ENCODE results near the gene ZNF79.

Gene ZNF79

DNA sequence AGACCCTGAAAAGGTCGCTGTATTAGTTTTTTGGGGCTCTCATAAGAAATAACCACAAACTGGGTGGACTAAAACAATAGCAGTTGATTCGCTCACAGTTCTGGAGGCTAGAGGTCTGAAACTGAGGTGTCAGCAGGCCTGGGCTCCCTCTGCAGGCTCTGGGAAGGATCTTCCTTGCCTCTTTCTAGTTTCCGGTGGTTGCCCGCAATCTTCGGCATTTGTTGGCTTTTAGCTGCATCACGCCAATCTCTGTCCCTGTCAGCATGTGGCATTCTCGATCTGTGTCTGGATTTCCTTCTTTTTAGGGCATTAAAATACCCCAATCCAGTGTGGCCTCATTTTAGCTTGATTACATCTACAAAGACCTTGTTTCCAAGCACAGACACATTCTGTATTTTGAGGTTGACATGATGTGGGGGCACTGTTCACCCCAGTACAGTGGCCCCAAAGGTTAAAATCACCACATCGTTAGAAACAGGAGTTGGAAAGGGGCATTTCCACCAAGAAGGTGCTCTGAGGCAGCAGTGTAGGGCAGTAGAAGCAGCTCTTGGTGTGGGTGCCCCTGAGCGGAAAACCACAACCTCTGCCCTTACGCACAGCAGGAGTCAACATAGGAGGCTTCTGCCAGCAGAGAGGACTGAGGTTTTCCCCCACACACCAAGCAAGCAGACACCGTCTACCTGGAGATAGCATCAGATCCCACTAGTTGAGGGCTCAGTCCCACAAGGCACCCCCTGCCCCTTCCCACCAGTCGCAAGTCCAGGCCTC, 13.5 kb downstream of the ZNF79 start:
- DNase-seq (ENCODE audit: extremely low read depth, low read depth), result no peak
- H3K4me3 ChIP-seq (replicated peaks; ENCODE audit: low read depth, low read length), result no peak overlapping the region
- TF ChIP-seq, protein P1, sequence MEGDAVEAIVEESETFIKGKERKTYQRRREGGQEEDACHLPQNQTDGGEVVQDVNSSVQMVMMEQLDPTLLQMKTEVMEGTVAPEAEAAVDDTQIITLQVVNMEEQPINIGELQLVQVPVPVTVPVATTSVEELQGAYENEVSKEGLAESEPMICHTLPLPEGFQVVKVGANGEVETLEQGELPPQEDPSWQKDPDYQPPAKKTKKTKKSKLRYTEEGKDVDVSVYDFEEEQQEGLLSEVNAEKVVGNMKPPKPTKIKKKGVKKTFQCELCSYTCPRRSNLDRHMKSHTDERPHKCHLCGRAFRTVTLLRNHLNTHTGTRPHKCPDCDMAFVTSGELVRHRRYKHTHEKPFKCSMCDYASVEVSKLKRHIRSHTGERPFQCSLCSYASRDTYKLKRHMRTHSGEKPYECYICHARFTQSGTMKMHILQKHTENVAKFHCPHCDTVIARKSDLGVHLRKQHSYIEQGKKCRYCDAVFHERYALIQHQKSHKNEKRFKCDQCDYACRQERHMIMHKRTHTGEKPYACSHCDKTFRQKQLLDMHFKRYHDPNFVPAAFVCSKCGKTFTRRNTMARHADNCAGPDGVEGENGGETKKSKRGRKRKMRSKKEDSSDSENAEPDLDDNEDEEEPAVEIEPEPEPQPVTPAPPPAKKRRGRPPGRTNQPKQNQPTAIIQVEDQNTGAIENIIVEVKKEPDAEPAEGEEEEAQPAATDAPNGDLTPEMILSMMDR (IDR thresholded peaks at IDR 0.05; ENCODE audit: low read depth, low read length, missing control alignments), result no peak

DNA sequence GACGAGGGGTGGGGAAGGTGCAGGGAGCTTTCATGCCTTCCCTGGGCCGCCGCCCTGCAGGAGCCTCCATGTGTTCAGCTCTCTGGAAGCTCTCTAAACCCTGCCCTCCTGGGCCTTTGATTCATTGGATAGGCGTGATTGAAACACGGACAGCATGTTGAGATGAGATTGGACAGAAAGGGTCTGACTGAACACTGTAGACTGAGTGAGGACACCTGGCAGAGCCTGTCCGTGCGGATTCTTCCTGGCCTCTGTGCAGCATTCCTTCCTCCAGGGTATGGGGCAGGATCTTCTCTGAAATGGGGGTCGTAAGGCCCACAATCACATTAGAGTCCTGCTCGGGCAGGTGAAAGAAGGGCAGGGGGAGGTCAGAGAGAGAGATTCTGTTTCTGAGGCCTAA, 14.2 kb downstream of the ZNF79 start:
- TF ChIP-seq, protein P1 (IDR thresholded peaks at IDR 0.05; ENCODE audit: low read depth, low read length, missing control alignments), result no peak
- DNase-seq (ENCODE audit: extremely low read depth, low read depth), result no peak
- no peak overlapping the region for H3K4me3 ChIP-seq (replicated peaks; ENCODE audit: low read depth, low read length)

DNA sequence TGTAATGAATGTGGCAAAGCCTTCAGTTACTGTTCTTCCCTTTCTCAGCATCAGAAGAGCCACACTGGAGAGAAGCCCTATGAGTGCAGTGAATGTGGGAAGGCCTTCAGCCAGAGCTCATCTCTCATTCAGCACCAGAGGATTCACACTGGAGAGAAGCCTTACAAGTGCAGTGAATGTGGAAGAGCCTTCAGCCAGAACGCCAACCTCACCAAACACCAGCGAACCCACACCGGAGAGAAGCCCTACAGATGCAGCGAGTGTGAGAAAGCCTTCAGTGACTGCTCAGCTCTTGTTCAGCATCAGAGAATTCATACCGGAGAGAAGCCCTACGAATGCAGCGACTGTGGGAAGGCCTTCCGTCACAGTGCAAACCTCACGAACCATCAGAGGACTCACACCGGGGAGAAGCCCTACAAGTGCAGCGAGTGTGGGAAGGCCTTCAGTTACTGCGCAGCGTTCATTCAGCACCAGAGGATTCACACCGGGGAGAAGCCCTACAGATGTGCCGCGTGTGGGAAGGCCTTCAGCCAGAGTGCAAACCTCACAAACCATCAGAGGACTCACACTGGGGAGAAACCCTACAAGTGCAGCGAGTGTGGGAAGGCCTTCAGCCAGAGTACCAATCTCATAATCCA, 20.2 kb downstream of the ZNF79 start:
- no peak overlapping the region for H3K4me3 ChIP-seq (replicated peaks; ENCODE audit: low read depth, low read length)
- DNase-seq (ENCODE audit: extremely low read depth, low read depth), result no peak
- TF ChIP-seq, protein P1 (IDR thresholded peaks at IDR 0.05; ENCODE audit: low read depth, low read length, missing control alignments), result no peak

DNA sequence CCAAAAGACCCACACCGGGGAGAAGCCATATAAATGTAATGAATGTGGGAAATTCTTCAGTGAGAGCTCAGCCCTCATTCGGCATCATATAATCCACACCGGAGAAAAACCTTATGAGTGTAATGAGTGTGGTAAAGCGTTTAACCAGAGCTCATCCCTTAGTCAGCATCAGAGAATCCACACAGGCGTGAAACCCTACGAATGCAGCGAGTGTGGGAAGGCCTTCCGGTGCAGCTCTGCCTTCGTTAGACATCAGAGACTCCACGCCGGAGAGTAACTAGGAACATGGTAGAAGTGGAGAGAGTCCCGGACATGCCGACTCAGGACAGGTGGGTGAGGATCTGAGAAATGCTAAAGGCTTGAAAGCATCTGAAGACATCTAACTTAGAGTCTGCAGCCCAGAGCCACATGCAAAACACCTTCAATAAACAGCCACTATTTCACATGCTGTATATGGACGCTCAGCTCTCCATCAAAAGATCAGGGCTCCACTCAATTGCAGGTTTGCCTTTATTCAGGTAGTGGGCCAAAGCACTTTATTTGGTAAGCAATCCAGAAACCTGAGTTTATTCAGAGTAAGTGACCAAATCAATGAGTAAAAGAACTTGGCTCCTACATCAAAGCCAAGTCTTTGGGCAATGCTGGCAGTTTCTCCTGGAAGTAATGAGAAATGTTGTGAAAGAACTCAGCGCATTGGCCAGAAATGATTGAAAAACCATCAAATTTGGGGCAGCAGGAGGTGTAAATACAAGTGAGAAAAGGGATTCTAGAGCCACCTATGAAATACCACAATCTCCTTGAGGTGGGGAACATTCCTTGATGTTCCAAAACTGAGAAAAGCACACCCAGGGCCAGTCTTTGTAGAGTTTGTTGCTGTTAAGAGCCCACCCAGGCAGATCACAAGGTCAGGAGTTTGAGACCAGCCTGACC, 21.0 kb downstream of the ZNF79 start:
- no peak for DNase-seq (ENCODE audit: extremely low read depth, low read depth)
- TF ChIP-seq, protein P1 (IDR thresholded peaks at IDR 0.05; ENCODE audit: low read depth, low read length, missing control alignments), result no peak
- no peak overlapping the region for H3K4me3 ChIP-seq (replicated peaks; ENCODE audit: low read depth, low read length)

DNA sequence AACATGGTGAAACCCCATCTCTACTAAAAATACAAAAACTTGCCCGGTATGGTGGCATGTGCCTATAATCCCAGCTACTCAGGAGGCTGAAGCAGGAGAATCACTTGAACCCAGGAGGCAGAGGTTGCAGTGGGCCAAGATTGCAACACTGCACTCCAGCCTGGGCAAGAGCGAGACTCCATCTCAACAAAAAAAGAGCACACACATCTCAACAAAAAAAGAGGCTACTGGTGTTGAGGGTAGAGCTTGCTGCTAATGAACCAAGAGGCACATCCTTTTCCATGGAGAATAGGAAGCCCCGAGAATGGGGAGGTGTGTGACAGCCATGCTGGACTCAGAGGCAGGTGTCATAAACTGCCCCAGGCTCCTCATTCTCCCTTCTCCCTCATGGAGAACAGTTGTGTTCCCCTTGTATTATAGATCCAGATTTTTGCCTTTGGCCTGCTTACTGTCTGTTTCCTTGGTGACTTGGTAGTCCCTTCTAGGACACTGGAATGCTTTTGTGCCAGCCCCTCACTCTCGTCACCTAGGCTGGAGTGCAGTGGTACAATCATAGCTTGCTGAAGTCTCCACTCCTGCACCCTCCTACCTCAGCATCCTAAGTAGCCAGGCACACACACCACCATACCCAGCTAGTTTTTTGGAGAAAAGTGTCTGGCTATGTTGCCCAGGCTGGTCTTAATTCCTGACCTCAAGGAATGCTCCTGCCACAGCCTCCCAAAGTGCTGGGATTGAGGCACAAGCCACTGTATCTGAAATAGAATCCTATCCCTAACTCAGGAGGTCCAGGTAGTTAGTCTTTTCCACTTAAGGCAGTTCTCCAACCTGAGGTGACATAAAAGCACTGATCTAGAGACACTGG, 21.9 kb downstream of the ZNF79 start:
- no peak overlapping the region for H3K4me3 ChIP-seq (replicated peaks; ENCODE audit: low read depth, low read length)
- peak; percentile 27 for DNase-seq (ENCODE audit: extremely low read depth, low read depth)
- TF ChIP-seq, protein P1 (IDR thresholded peaks at IDR 0.05; ENCODE audit: low read depth, low read length, missing control alignments), result no peak
